Measurements from ENCODE around the gene CNPPD1. TPM values are rescaled to one million over a fixed set of nuclear protein-coding genes. Genes with fewer than 3 reads are reported as not detected.

The CNPPD1 gene
- total RNA-seq, 1 experiment from 2014 or later = 40.6 TPM

GRCh38 chr2:219175928-219176817, 552 bp downstream of the CNPPD1 start:
- CTCF ChIA-PET = interaction anchor here (0.6 to 1.7 kb wide), 9 partner anchors 22 to 353 kb away, joined by 3 to 9 read pairs (median 5); partner anchors contain the start of genes ANKZF1, ATG9A and ZFAND2B
- TSS peak; percentile 44 for BruUV-seq (replicated peaks)
- peak; percentile 60 for DNase-seq
- intact Hi-C loops (cut with micrococcal nuclease; ENCODE audit: unreplicated experiment) = loop anchor here (5.0 kb wide), 1 partner anchor 121 kb away; no protein-coding TSS in a partner anchor
- H3K9me3 Mint-ChIP-seq (ENCODE audit: low read depth, unreplicated experiment) = no peaks in the 10 kb centered on the region
- TF ChIP-seq CTCF (IDR thresholded peaks at IDR 0.05; ENCODE audit: unreplicated experiment) = no peak
- H3K4me3 Mint-ChIP-seq (ENCODE audit: low read depth, unreplicated experiment) = peak overlapping the region; percentile 98
- H3K36me3 Mint-ChIP-seq (ENCODE audit: insufficient read depth, unreplicated experiment) = peaks cover 51% of the 10 kb centered on the region
- no peaks in the 10 kb centered on the region for H3K27me3 Mint-ChIP-seq (ENCODE audit: unreplicated experiment)
- H3K27ac Mint-ChIP-seq (ENCODE audit: unreplicated experiment) = peak overlapping the region; percentile 47
- peaks cover 30% of the 10 kb centered on the region for H3K4me1 Mint-ChIP-seq (ENCODE audit: low read depth, unreplicated experiment)

- DNase-seq = no peak
- intact Hi-C loops (cut with micrococcal nuclease; ENCODE audit: unreplicated experiment) = loop anchor here (5.0 kb wide), 1 partner anchor 122 kb away; no protein-coding TSS in a partner anchor
- no peaks in the 10 kb centered on the region for H3K9me3 Mint-ChIP-seq (ENCODE audit: low read depth, unreplicated experiment)
- BruUV-seq (replicated peaks) = no TSS peak
- TF ChIP-seq CTCF (IDR thresholded peaks at IDR 0.05; ENCODE audit: unreplicated experiment) = no peak
- peaks cover 30% of the 10 kb centered on the region for H3K4me1 Mint-ChIP-seq (ENCODE audit: low read depth, unreplicated experiment)
- H3K36me3 Mint-ChIP-seq (ENCODE audit: insufficient read depth, unreplicated experiment) = peaks cover 51% of the 10 kb centered on the region
- H3K27me3 Mint-ChIP-seq (ENCODE audit: unreplicated experiment) = no peaks in the 10 kb centered on the region
- H3K27ac Mint-ChIP-seq (ENCODE audit: unreplicated experiment) = no peak overlapping the region
- H3K4me3 Mint-ChIP-seq (ENCODE audit: low read depth, unreplicated experiment) = peak overlapping the region; percentile 98
- CTCF ChIA-PET = interaction anchor here (0.6 to 1.7 kb wide), 8 partner anchors 23 to 120 kb away, joined by 3 to 9 read pairs (median 6); partner anchors contain the start of genes ANKZF1, ATG9A and ZFAND2B
Measured at GRCh38 chr2:219175486-219175885, 1.2 kb downstream of the CNPPD1 start.

- DNase-seq = no peak
- Mint-ChIP-seq H3K4me3 (ENCODE audit: low read depth, unreplicated experiment) (peak overlapping the region; percentile 16), H3K27me3 (ENCODE audit: unreplicated experiment) (no peaks in the 10 kb centered on the region), H3K9me3 (ENCODE audit: low read depth, unreplicated experiment) (no peaks in the 10 kb centered on the region), H3K4me1 (ENCODE audit: low read depth, unreplicated experiment) (peaks cover 30% of the 10 kb centered on the region), H3K36me3 (ENCODE audit: insufficient read depth, unreplicated experiment) (peaks cover 51% of the 10 kb centered on the region), H3K27ac (ENCODE audit: unreplicated experiment) (no peak overlapping the region)
- TF ChIP-seq CTCF (IDR thresholded peaks at IDR 0.05; ENCODE audit: unreplicated experiment) = no peak
- CTCF ChIA-PET = interaction anchor here (0.7 kb wide), 1 partner anchor 50 kb away, joined by 4 read pairs; no protein-coding TSS in a partner anchor
- no TSS peak for BruUV-seq (replicated peaks)
- intact Hi-C loops (cut with micrococcal nuclease; ENCODE audit: unreplicated experiment) = loop anchor here (5.0 kb wide), 1 partner anchor 122 kb away; no protein-coding TSS in a partner anchor
Measured at GRCh38 chr2:219174801-219175200, 1.9 kb downstream of the CNPPD1 start.

GRCh38 chr2:219174146-219174545, 2.6 kb downstream of the CNPPD1 start:
- BruUV-seq (replicated peaks) = no TSS peak
- DNase-seq = no peak
- CTCF ChIA-PET = no interaction called here
- no peaks in the 10 kb centered on the region for H3K9me3 Mint-ChIP-seq (ENCODE audit: low read depth, unreplicated experiment)
- intact Hi-C loops (cut with micrococcal nuclease; ENCODE audit: unreplicated experiment) = no loop called here
- H3K4me1 Mint-ChIP-seq (ENCODE audit: low read depth, unreplicated experiment) = peaks cover 27% of the 10 kb centered on the region
- H3K27me3 Mint-ChIP-seq (ENCODE audit: unreplicated experiment) = no peaks in the 10 kb centered on the region
- TF ChIP-seq CTCF (IDR thresholded peaks at IDR 0.05; ENCODE audit: unreplicated experiment) = no peak
- H3K4me3 Mint-ChIP-seq (ENCODE audit: low read depth, unreplicated experiment) = peak overlapping the region; percentile 16
- H3K36me3 Mint-ChIP-seq (ENCODE audit: insufficient read depth, unreplicated experiment) = peaks cover 50% of the 10 kb centered on the region
- H3K27ac Mint-ChIP-seq (ENCODE audit: unreplicated experiment) = no peak overlapping the region
